PFSK-1 (cell line): ENCODE measurements around the gene FAM174C.
A peak's percentile ranks its signal among the peaks of the same experiment; 100 is the strongest.

Experiments used
- FOXP2 ChIP-seq: optimal IDR thresholded peaks from 2 replicates; pipeline ENCODE3; 2011; ENCODE audit warnings: borderline replicate concordance, control low read depth, inconsistent platforms; ENCODE audit not compliant: insufficient read depth; ENCODE audit errors: extremely low read length, extremely low read depth
- POLR2AphosphoS5 ChIP-seq: IDR thresholded peaks from 2 replicates; pipeline ENCODE4 v1.6.1; 2012; ENCODE audit warnings: low read depth, mild to moderate bottlenecking, control low read depth, low read length, moderate library complexity
- SIN3A ChIP-seq: IDR thresholded peaks from 2 replicates; pipeline ENCODE4 v1.6.1; 2012; ENCODE audit warnings: mild to moderate bottlenecking, low read length, moderate library complexity, borderline replicate concordance; ENCODE audit not compliant: insufficient read depth
- TAF1 ChIP-seq: IDR thresholded peaks from 2 replicates; pipeline ENCODE4 v1.6.1; 2012; ENCODE audit warnings: low read length, control low read depth, borderline replicate concordance; ENCODE audit not compliant: insufficient read depth
- TF ChIP-seq, protein P1 (sequence below), 2 experiments: IDR thresholded peaks; 2 replicates each; pipeline versions ENCODE4 v1.6.1 to v1.8.0; 2011 to 2012; ENCODE audit warnings: low read depth in 2 of 2, low read length in 2 of 2, control low read depth in 1 of 2, inconsistent platforms in 1 of 2, mild to moderate bottlenecking in 1 of 2, moderate library complexity in 1 of 2; ENCODE audit not compliant: insufficient read depth in 1 of 2

DNA sequence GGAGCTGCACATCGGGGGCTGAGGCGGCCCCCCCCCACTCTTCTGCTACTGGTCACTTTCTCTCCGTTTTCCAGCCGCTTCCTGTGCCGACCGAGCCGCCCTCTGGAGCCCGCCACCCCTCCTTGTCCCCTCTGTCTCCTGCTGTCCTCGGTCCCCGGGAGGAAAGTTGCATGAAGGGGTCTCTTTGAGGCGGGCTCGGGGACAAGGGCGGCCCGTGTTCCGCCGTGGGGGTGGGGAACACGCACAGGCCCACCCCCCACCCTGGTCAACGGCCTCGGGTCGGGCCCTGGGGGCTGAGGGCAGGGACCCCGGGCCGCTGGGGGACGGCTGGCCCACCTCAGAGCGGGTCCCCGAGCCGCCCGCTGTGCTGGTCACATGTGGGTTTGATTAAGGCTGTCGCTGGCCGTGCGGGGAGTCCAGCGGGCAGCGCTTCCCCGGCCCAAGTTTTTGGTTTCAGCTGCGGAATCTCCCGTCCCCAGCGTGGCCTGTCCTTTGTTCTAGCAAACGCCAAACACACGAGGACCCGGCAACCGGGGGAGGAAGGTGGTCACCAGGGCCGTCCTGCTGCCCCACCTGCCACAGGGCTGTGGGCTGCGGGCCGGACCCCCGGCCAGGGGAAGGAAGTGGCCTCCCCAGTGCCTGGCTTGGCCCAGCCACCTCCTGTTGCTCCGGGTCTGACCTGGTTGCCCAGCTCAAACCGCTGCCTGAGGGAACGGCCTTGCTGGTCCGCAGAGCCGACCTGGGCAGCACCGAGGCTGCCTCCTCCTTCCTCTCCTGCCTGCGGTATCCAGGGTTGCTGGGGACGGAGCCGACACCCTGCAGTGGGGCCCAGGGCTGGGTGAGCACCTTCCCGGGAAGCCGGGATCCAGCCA, 12.3 kb downstream of the FAM174C start:
- TF ChIP-seq POLR2AphosphoS5: no peak
- no peak for TF ChIP-seq TAF1
- TF ChIP-seq, protein P1, sequence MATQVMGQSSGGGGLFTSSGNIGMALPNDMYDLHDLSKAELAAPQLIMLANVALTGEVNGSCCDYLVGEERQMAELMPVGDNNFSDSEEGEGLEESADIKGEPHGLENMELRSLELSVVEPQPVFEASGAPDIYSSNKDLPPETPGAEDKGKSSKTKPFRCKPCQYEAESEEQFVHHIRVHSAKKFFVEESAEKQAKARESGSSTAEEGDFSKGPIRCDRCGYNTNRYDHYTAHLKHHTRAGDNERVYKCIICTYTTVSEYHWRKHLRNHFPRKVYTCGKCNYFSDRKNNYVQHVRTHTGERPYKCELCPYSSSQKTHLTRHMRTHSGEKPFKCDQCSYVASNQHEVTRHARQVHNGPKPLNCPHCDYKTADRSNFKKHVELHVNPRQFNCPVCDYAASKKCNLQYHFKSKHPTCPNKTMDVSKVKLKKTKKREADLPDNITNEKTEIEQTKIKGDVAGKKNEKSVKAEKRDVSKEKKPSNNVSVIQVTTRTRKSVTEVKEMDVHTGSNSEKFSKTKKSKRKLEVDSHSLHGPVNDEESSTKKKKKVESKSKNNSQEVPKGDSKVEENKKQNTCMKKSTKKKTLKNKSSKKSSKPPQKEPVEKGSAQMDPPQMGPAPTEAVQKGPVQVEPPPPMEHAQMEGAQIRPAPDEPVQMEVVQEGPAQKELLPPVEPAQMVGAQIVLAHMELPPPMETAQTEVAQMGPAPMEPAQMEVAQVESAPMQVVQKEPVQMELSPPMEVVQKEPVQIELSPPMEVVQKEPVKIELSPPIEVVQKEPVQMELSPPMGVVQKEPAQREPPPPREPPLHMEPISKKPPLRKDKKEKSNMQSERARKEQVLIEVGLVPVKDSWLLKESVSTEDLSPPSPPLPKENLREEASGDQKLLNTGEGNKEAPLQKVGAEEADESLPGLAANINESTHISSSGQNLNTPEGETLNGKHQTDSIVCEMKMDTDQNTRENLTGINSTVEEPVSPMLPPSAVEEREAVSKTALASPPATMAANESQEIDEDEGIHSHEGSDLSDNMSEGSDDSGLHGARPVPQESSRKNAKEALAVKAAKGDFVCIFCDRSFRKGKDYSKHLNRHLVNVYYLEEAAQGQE (IDR thresholded peaks at IDR 0.05; ENCODE audit: insufficient read depth in 1 of 2, low read depth in 2 of 2, low read length in 2 of 2): no peak
- TF ChIP-seq SIN3A: no peak
- peak; percentile 10 for TF ChIP-seq FOXP2
